ENCODE measurements around the gene RND2. TPM values are rescaled to one million over a fixed set of nuclear protein-coding genes. Genes with fewer than 3 reads are reported as not detected.
A peak's percentile ranks its signal among the peaks of the same experiment; 100 is the strongest.

RND2 gene
- total and polyA plus RNA-seq, 2 of the 13 experiments (the other 11 are each of a cell fraction or from before 2014, with no cell fraction given), result 0.05 to 0.11 TPM

DNA sequence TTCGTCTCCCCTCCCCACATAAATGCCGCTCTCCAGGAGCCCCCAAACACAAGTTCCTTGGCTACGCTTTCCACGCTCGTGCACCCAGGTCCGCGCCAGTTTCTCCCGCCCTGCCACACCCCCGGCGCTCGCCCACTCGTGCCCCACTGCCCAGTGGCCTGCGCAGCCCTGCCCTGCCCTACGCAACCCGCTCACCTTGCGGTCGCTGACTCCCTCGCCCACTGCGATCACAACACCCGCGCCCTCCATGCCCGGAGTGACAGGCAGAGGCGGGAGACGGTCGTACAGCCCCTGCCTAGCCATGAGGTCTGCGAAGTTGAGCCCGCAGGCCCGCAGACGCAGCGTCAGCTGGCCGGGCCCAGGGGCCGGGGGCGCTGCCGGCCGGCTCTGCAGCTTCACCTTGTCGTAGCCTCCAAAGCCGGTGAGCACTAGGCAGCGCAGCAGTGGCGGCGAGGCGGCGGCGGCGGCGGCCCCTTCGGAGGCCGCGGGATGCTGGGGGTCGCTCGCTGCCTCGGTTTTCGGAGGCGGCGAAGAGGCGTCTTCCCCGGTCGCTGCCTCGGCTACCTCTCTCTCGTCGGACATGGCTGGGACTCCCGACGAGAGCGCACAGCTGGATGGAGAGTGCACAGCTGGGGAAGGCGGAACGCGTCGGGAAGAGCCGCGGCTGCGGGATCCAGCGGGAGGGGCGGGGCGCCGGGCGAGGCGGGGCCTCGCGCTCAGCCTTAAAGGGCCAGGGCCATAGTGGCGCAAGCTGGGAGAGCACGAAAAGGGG lies 3.1 kb upstream of the RND2 start, which contains the start of gene VAT1 (continued):
- TF ChIP-seq, protein P1, sequence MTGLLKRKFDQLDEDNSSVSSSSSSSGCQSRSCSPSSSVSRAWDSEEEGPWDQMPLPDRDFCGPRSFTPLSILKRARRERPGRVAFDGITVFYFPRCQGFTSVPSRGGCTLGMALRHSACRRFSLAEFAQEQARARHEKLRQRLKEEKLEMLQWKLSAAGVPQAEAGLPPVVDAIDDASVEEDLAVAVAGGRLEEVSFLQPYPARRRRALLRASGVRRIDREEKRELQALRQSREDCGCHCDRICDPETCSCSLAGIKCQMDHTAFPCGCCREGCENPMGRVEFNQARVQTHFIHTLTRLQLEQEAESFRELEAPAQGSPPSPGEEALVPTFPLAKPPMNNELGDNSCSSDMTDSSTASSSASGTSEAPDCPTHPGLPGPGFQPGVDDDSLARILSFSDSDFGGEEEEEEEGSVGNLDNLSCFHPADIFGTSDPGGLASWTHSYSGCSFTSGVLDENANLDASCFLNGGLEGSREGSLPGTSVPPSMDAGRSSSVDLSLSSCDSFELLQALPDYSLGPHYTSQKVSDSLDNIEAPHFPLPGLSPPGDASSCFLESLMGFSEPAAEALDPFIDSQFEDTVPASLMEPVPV (CRISPR knock-in tag; IDR thresholded peaks at IDR 0.05), result peak; percentile 97
- TF ChIP-seq, protein P2, sequence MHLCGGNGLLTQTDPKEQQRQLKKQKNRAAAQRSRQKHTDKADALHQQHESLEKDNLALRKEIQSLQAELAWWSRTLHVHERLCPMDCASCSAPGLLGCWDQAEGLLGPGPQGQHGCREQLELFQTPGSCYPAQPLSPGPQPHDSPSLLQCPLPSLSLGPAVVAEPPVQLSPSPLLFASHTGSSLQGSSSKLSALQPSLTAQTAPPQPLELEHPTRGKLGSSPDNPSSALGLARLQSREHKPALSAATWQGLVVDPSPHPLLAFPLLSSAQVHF (CRISPR knock-in tag; IDR thresholded peaks at IDR 0.05), result 0 out of 2 replicates have a peak, but pooled peaks have one; percentile 76
- peak; percentile 84; the same call in 1 of the 2 replicates for TF ChIP-seq ZNF766 (CRISPR knock-in tag; IDR thresholded peaks at IDR 0.05; ENCODE audit: borderline replicate concordance)
- no peak; the same call in 1 of the 2 replicates for TF ChIP-seq ZNF124 (CRISPR knock-in tag; IDR thresholded peaks at IDR 0.05)
- TF ChIP-seq STAG1 (CRISPR knock-in tag; IDR thresholded peaks at IDR 0.05), result no peak
- TF ChIP-seq ZNF781 (CRISPR knock-in tag; IDR thresholded peaks at IDR 0.05; ENCODE audit: borderline replicate concordance, not compliant biosample characterization), result peak; percentile 64
- TF ChIP-seq ZNF724P (CRISPR knock-in tag; IDR thresholded peaks at IDR 0.05; ENCODE audit: borderline replicate concordance), result 0 out of 2 replicates have a peak, but pooled peaks have one; percentile 69
- peak; percentile 71; the same call in 1 of the 2 replicates for TF ChIP-seq IRX3 (CRISPR knock-in tag; IDR thresholded peaks at IDR 0.05; ENCODE audit: borderline replicate concordance, low read depth)
- peak; percentile 73; the same call in 1 of the 2 replicates for TF ChIP-seq ZNF749 (CRISPR knock-in tag; IDR thresholded peaks at IDR 0.05; ENCODE audit: borderline replicate concordance)
- no peak for TF ChIP-seq ZFP36L2 (CRISPR knock-in tag; IDR thresholded peaks at IDR 0.05)
- TF ChIP-seq ZBTB8A (CRISPR knock-in tag; IDR thresholded peaks at IDR 0.05; ENCODE audit: borderline replicate concordance, low read depth), result no peak
- TF ChIP-seq SALL1 (CRISPR knock-in tag; IDR thresholded peaks at IDR 0.05), result peak; percentile 59; the same call in 1 of the 2 replicates
- peak; percentile 49 for TF ChIP-seq PATZ1 (CRISPR knock-in tag; IDR thresholded peaks at IDR 0.05)
- TF ChIP-seq MXD4 (CRISPR knock-in tag; IDR thresholded peaks at IDR 0.05), result peak; percentile 84
- peak; percentile 98; the same call in 1 of the 2 replicates for TF ChIP-seq ZNF556 (CRISPR knock-in tag; IDR thresholded peaks at IDR 0.05; ENCODE audit: borderline replicate concordance)
- no peak; the same call in 1 of the 2 replicates for TF ChIP-seq ZBTB25 (CRISPR knock-in tag; IDR thresholded peaks at IDR 0.05)
- peak in 1 of 2 experiments; percentile 78; a peak in 2 of 4 replicates for TF ChIP-seq KLF16 (CRISPR knock-in tag; IDR thresholded peaks at IDR 0.05)
- peak; percentile 22; the same call in 1 of the 2 replicates for TF ChIP-seq ZNF619 (CRISPR knock-in tag; IDR thresholded peaks at IDR 0.05)
- peak; percentile 84 for TF ChIP-seq MYC (CRISPR knock-in tag; IDR thresholded peaks at IDR 0.05; ENCODE audit: borderline replicate concordance)
- TF ChIP-seq ZNF3 (CRISPR knock-in tag; IDR thresholded peaks at IDR 0.05), result no peak
- peak; percentile 68 for TF ChIP-seq DMAP1 (CRISPR knock-in tag; IDR thresholded peaks at IDR 0.05)
- no peak for TF ChIP-seq SETDB1 (CRISPR knock-in tag; IDR thresholded peaks at IDR 0.05; ENCODE audit: borderline replicate concordance)
- TF ChIP-seq CREB3 (CRISPR knock-in tag; IDR thresholded peaks at IDR 0.05), result peak; percentile 93

Data from HepG2 (cell line).